ENCODE measurements around the gene RAB11FIP4. TPM values are rescaled to one million over a fixed set of nuclear protein-coding genes. Genes with fewer than 3 reads are reported as not detected.
A peak's percentile ranks its signal among the peaks of the same experiment; 100 is the strongest.

RAB11FIP4 gene
- total RNA-seq, 3 donors from 2014 or later: 1.9 to 18.7 (median 11.8) TPM

GRCh38 chr17:31583772-31584356, 192.4 kb downstream of the RAB11FIP4 start:
- DNase-seq (ENCODE audit: low spot score in 2 of 2): no peak
- Histone ChIP-seq H3K9me3 (no peaks in the 10 kb centered on the region), H3K27ac (peak overlapping the region in 1 of 2 donors; percentile 19), H3K4me1 (peaks cover 22 to 26% of the 10 kb centered on the region in 2 donors), H3K36me3 (no peaks in the 10 kb centered on the region), H3K4me3 (no peak overlapping the region), H3K27me3 (no peaks in the 10 kb centered on the region)
- intact Hi-C loops (cut with DNase I; ENCODE audit: low total_unique reads): no loop called here
- TF ChIP-seq POLR2A (IDR thresholded peaks at IDR 0.05) (no peak), POLR2AphosphoS5 (IDR thresholded peaks at IDR 0.05) (no peak), CTCF (IDR thresholded peaks at IDR 0.05) (no peak)

- Histone ChIP-seq H3K9me3 (no peaks in the 10 kb centered on the region), H3K27me3 (no peaks in the 10 kb centered on the region), H3K36me3 (no peaks in the 10 kb centered on the region), H3K4me1 (peaks cover 16 to 18% of the 10 kb centered on the region in 2 donors), H3K4me3 (no peak overlapping the region), H3K27ac (peak overlapping the region in 1 of 2 donors; percentile 19)
- no peak for DNase-seq (ENCODE audit: low spot score in 2 of 2)
- intact Hi-C loops (cut with DNase I; ENCODE audit: low total_unique reads): no loop called here
- no peak for TF ChIP-seq POLR2AphosphoS5 (IDR thresholded peaks at IDR 0.05)
- TF ChIP-seq POLR2A (IDR thresholded peaks at IDR 0.05): no peak
- TF ChIP-seq CTCF (IDR thresholded peaks at IDR 0.05): no peak
Measured at GRCh38 chr17:31584438-31585279, 193.2 kb downstream of the RAB11FIP4 start.

DNA sequence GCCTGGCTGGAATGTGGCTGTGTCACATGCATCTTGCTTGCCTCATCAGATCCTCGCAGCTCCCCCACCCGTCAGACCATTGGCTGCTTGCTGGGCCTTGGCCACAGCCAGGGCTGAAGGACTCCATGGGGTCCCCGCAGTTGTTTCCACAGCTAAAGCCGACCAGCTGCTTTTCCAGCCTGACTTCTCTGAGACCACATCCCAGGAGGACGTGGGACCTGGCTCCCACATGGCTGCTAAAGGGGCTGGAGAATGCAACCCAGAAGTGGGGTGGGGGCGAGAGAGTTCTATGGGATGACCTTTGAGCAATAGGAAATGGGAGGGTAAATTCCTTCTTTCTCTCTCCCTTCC, 193.8 kb downstream of the RAB11FIP4 start:
- H3K36me3 ChIP-seq: no peaks in the 10 kb centered on the region

GRCh38 chr17:31586946-31587345, 195.5 kb downstream of the RAB11FIP4 start:
- intact Hi-C loops (cut with DNase I; ENCODE audit: low total_unique reads): no loop called here
- DNase-seq (ENCODE audit: low spot score in 2 of 2): no peak

More for the DNA sequence above, 193.8 kb downstream of the RAB11FIP4 start:
- intact Hi-C loops (cut with DNase I; ENCODE audit: low total_unique reads): no loop called here
- no peak for DNase-seq (ENCODE audit: low spot score in 2 of 2)
- no peak for TF ChIP-seq POLR2AphosphoS5 (IDR thresholded peaks at IDR 0.05)
- no peak for TF ChIP-seq CTCF (IDR thresholded peaks at IDR 0.05)
- Histone ChIP-seq H3K4me3 (no peak overlapping the region), H3K27ac (no peak overlapping the region), H3K9me3 (no peaks in the 10 kb centered on the region), H3K27me3 (no peaks in the 10 kb centered on the region), H3K4me1 (peaks cover 15% of the 10 kb centered on the region in 2 donors)

More at GRCh38 chr17:31586946-31587345, 195.5 kb downstream of the RAB11FIP4 start:
- Histone ChIP-seq H3K27me3 (no peaks in the 10 kb centered on the region), H3K4me1 (peaks cover 1 to 5% of the 10 kb centered on the region in 2 donors), H3K36me3 (no peaks in the 10 kb centered on the region), H3K27ac (peak overlapping the region in 1 of 2 donors; percentile 34), H3K4me3 (no peak overlapping the region), H3K9me3 (no peaks in the 10 kb centered on the region)
- TF ChIP-seq CTCF (IDR thresholded peaks at IDR 0.05): no peak

All from breast epithelium (tissue), 4 donors.